ENCODE data around the gene SDCBP2. TPM values are rescaled to one million over a fixed set of nuclear protein-coding genes. Genes with fewer than 3 reads are reported as not detected.
A peak's percentile ranks its signal among the peaks of the same experiment; 100 is the strongest.

SDCBP2 gene
- total and polyA plus RNA-seq, 2 experiments from 2014 or later: 3.2 to 5.3 TPM

DNA sequence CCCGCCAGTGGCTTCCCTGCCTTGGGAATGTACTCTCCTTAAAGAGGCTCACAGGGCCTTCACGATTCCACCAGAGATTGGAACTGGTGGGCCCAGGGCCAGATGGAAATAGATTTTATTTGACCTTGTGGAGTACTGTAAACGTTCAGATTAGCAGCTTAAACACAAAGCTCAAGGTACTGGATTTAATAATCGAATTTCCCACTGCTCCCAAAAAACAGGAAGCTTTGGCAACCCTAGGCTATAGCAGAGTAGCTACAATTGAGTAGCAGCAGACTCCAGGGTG, 7.3 kb downstream of the SDCBP2 start:
- no peak for TF ChIP-seq STAT1 (IDR thresholded peaks at IDR 0.05; ENCODE audit: unreplicated experiment)
- no peak for TF ChIP-seq CREB1 (CRISPR knock-in tag; IDR thresholded peaks at IDR 0.05; ENCODE audit: low read depth)
- TF ChIP-seq, protein P1, sequence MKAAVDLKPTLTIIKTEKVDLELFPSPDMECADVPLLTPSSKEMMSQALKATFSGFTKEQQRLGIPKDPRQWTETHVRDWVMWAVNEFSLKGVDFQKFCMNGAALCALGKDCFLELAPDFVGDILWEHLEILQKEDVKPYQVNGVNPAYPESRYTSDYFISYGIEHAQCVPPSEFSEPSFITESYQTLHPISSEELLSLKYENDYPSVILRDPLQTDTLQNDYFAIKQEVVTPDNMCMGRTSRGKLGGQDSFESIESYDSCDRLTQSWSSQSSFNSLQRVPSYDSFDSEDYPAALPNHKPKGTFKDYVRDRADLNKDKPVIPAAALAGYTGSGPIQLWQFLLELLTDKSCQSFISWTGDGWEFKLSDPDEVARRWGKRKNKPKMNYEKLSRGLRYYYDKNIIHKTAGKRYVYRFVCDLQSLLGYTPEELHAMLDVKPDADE (IDR thresholded peaks at IDR 0.05): no peak
- no peak for TF ChIP-seq JUNB (IDR thresholded peaks at IDR 0.05; ENCODE audit: unreplicated experiment)
- TF ChIP-seq EZH2phosphoT487 (IDR thresholded peaks at IDR 0.05; ENCODE audit: unreplicated experiment): no peak
- no peak for TF ChIP-seq NANOG (IDR thresholded peaks at IDR 0.05; ENCODE audit: borderline replicate concordance)
- TF ChIP-seq, protein P2, sequence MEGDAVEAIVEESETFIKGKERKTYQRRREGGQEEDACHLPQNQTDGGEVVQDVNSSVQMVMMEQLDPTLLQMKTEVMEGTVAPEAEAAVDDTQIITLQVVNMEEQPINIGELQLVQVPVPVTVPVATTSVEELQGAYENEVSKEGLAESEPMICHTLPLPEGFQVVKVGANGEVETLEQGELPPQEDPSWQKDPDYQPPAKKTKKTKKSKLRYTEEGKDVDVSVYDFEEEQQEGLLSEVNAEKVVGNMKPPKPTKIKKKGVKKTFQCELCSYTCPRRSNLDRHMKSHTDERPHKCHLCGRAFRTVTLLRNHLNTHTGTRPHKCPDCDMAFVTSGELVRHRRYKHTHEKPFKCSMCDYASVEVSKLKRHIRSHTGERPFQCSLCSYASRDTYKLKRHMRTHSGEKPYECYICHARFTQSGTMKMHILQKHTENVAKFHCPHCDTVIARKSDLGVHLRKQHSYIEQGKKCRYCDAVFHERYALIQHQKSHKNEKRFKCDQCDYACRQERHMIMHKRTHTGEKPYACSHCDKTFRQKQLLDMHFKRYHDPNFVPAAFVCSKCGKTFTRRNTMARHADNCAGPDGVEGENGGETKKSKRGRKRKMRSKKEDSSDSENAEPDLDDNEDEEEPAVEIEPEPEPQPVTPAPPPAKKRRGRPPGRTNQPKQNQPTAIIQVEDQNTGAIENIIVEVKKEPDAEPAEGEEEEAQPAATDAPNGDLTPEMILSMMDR (conservative IDR thresholded peaks at IDR 0.05; ENCODE audit: low read depth in 2 of 2): no peak
- TF ChIP-seq, protein P3, sequence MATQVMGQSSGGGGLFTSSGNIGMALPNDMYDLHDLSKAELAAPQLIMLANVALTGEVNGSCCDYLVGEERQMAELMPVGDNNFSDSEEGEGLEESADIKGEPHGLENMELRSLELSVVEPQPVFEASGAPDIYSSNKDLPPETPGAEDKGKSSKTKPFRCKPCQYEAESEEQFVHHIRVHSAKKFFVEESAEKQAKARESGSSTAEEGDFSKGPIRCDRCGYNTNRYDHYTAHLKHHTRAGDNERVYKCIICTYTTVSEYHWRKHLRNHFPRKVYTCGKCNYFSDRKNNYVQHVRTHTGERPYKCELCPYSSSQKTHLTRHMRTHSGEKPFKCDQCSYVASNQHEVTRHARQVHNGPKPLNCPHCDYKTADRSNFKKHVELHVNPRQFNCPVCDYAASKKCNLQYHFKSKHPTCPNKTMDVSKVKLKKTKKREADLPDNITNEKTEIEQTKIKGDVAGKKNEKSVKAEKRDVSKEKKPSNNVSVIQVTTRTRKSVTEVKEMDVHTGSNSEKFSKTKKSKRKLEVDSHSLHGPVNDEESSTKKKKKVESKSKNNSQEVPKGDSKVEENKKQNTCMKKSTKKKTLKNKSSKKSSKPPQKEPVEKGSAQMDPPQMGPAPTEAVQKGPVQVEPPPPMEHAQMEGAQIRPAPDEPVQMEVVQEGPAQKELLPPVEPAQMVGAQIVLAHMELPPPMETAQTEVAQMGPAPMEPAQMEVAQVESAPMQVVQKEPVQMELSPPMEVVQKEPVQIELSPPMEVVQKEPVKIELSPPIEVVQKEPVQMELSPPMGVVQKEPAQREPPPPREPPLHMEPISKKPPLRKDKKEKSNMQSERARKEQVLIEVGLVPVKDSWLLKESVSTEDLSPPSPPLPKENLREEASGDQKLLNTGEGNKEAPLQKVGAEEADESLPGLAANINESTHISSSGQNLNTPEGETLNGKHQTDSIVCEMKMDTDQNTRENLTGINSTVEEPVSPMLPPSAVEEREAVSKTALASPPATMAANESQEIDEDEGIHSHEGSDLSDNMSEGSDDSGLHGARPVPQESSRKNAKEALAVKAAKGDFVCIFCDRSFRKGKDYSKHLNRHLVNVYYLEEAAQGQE (IDR thresholded peaks at IDR 0.05; ENCODE audit: unreplicated experiment): no peak
- TF ChIP-seq, protein P4, sequence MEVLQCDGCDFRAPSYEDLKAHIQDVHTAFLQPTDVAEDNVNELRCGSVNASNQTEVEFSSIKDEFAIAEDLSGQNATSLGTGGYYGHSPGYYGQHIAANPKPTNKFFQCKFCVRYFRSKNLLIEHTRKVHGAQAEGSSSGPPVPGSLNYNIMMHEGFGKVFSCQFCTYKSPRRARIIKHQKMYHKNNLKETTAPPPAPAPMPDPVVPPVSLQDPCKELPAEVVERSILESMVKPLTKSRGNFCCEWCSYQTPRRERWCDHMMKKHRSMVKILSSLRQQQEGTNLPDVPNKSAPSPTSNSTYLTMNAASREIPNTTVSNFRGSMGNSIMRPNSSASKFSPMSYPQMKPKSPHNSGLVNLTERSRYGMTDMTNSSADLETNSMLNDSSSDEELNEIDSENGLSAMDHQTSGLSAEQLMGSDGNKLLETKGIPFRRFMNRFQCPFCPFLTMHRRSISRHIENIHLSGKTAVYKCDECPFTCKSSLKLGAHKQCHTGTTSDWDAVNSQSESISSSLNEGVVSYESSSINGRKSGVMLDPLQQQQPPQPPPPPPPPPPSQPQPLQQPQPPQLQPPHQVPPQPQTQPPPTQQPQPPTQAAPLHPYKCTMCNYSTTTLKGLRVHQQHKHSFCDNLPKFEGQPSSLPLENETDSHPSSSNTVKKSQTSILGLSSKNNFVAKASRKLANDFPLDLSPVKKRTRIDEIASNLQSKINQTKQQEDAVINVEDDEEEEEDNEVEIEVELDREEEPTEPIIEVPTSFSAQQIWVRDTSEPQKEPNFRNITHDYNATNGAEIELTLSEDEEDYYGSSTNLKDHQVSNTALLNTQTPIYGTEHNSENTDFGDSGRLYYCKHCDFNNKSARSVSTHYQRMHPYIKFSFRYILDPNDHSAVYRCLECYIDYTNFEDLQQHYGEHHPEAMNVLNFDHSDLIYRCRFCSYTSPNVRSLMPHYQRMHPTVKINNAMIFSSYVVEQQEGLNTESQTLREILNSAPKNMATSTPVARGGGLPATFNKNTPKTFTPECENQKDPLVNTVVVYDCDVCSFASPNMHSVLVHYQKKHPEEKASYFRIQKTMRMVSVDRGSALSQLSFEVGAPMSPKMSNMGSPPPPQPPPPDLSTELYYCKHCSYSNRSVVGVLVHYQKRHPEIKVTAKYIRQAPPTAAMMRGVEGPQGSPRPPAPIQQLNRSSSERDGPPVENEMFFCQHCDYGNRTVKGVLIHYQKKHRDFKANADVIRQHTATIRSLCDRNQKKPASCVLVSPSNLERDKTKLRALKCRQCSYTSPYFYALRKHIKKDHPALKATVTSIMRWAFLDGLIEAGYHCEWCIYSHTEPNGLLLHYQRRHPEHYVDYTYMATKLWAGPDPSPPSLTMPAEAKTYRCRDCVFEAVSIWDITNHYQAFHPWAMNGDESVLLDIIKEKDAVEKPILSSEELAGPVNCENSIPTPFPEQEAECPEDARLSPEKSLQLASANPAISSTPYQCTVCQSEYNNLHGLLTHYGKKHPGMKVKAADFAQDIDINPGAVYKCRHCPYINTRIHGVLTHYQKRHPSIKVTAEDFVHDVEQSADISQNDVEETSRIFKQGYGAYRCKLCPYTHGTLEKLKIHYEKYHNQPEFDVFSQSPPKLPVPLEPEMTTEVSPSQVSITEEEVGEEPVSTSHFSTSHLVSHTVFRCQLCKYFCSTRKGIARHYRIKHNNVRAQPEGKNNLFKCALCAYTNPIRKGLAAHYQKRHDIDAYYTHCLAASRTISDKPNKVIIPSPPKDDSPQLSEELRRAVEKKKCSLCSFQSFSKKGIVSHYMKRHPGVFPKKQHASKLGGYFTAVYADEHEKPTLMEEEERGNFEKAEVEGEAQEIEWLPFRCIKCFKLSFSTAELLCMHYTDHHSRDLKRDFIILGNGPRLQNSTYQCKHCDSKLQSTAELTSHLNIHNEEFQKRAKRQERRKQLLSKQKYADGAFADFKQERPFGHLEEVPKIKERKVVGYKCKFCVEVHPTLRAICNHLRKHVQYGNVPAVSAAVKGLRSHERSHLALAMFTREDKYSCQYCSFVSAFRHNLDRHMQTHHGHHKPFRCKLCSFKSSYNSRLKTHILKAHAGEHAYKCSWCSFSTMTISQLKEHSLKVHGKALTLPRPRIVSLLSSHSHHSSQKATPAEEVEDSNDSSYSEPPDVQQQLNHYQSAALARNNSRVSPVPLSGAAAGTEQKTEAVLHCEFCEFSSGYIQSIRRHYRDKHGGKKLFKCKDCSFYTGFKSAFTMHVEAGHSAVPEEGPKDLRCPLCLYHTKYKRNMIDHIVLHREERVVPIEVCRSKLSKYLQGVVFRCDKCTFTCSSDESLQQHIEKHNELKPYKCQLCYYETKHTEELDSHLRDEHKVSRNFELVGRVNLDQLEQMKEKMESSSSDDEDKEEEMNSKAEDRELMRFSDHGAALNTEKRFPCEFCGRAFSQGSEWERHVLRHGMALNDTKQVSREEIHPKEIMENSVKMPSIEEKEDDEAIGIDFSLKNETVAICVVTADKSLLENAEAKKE (CRISPR knock-in tag; IDR thresholded peaks at IDR 0.05): no peak
- TF ChIP-seq POLR2AphosphoS5 (IDR thresholded peaks at IDR 0.05; ENCODE audit: low read depth): no peak
- TF ChIP-seq ZNF114 (CRISPR knock-in tag; IDR thresholded peaks at IDR 0.05): no peak
- TF ChIP-seq ZNF331 (CRISPR knock-in tag; IDR thresholded peaks at IDR 0.05; ENCODE audit: low read depth): no peak
- no peak for TF ChIP-seq EZH2 (IDR thresholded peaks at IDR 0.05; ENCODE audit: low read depth, unreplicated experiment)
- Histone ChIP-seq H3K79me2 (replicated peaks; ENCODE audit: insufficient read depth) (peaks cover 12% of the 10 kb centered on the region), H3K4me3 (no peak overlapping the region), H2AFZ (0 out of 2 replicates have a peak overlapping the region, but pooled peaks have one; percentile 20), H3K36me3 (ENCODE audit: insufficient read depth) (no peaks in the 10 kb centered on the region), H3K4me2 (no peak overlapping the region), H3K27me3 (ENCODE audit: insufficient read depth) (no peaks in the 10 kb centered on the region), H3K4me1 (ENCODE audit: insufficient read depth) (peaks cover 6% of the 10 kb centered on the region; the same call in 1 of the 2 replicates), H4K20me1 (replicated peaks; ENCODE audit: insufficient read depth) (peaks cover 6% of the 10 kb centered on the region; the same call in 1 of the 2 replicates), H3F3A (replicated peaks; ENCODE audit: low read depth) (no peaks in the 10 kb centered on the region), H3K27ac (ENCODE audit: low read depth) (no peak overlapping the region), H3K9me2 (ENCODE audit: insufficient read depth) (no peaks in the 10 kb centered on the region)
- Mint-ChIP-seq H3K36me3 (ENCODE audit: low read depth) (no peaks in the 10 kb centered on the region), H3K27ac (no peak overlapping the region), H3K4me1 (no peaks in the 10 kb centered on the region), H3K9me3 (no peaks in the 10 kb centered on the region), H3K27me3 (ENCODE audit: insufficient read depth, low read depth, poor library complexity) (peaks cover 4% of the 10 kb centered on the region), H3K4me3 (no peak overlapping the region)
- ATAC-seq (no peak), DNase-seq (ENCODE audit: low spot score) (no peak)

Measured in GM23338 (cell line).